Kidney (tissue), 14 donors: Measurements from ENCODE around the gene PLPPR2. TPM values are rescaled to one million over a fixed set of nuclear protein-coding genes. Genes with fewer than 3 reads are reported as not detected.

Experiments
- DNase-seq, 5 donors: peaks; one replicate each; pipeline ENCODE4 v3.0.0-alpha.2; 2013 to 2020
- FAIRE-seq: peaks from 2 replicates; lab custom pipeline; 2012; peaks lifted over from hg19 to GRCh38; lab: Jason Lieb, UNC
- H3K27ac ChIP-seq, 2 donors: one replicate each; pipeline ENCODE4 v1.7.0; 2013; ENCODE audit warnings: low read depth in 2 of 2, low read length in 2 of 2, inconsistent platforms in 1 of 2
- H3K27me3 ChIP-seq: one replicate; pipeline ENCODE4 v1.7.1; 2013; ENCODE audit warnings: low read length, inconsistent platforms; ENCODE audit not compliant: control insufficient read depth, insufficient read depth
- H3K36me3 ChIP-seq, 3 donors: one replicate each; pipeline versions ENCODE4 v1.7.0 to v1.7.1; 2013; ENCODE audit warnings: low read length in 3 of 3, control low read depth in 1 of 3, inconsistent platforms in 1 of 3; ENCODE audit not compliant: insufficient read depth in 3 of 3, control insufficient read depth in 2 of 3
- H3K4me1 ChIP-seq, 3 donors: one replicate each; pipeline versions ENCODE4 v1.7.0 to v1.7.1; 2013; ENCODE audit warnings: low read length in 3 of 3, inconsistent platforms in 1 of 3, low read depth in 1 of 3; ENCODE audit not compliant: control insufficient read depth in 2 of 3, insufficient read depth in 2 of 3
- H3K4me3 ChIP-seq, 3 donors: one replicate each; pipeline versions ENCODE4 v1.7.0 to v1.8.1; 2013; ENCODE audit warnings: low read length in 3 of 3, control low read depth in 1 of 3, inconsistent platforms in 1 of 3
- H3K9ac ChIP-seq, 3 donors: one replicate each; pipeline versions ENCODE4 v1.7.0 to v1.7.1; 2013; ENCODE audit warnings: low read length in 3 of 3, control low read depth in 1 of 3, inconsistent platforms in 1 of 3
- H3K9me3 ChIP-seq, 3 donors: one replicate each; pipeline versions ENCODE4 v1.7.0 to v1.7.1; 2013; ENCODE audit warnings: low read length in 3 of 3, control low read depth in 1 of 3, inconsistent platforms in 1 of 3; ENCODE audit not compliant: control insufficient read depth in 2 of 3, insufficient read depth in 1 of 3
- CTCF ChIP-seq: IDR thresholded peaks from 3 replicates; pipeline ENCODE4 v1.5.1; 2012; ENCODE audit warnings: mild to moderate bottlenecking, moderate library complexity, borderline replicate concordance; ENCODE audit not compliant: insufficient read depth; ENCODE audit errors: extremely low read depth
- intact Hi-C: fragments of 100-400 bp; cut with DNase I; formaldehyde crosslinking; loops from one replicate; pipeline ENCODE4 v1.11.1; 2022
- polyA plus RNA-seq: library from polyadenylated mRNA; stranded (reverse); fragments of 350-450 nt; fragmentation: Illumina TruSeq; extraction: RNeasy Lipid Tissue Mini Kit (QIAGEN cat#74804); gene quantifications from one replicate; pipeline ENCODE4 v1.2.3, GENCODE V29; 2014; ENCODE audit warnings: low read depth, low replicate concordance; ENCODE audit not compliant: insufficient read depth
- total RNA-seq: library from RNA; stranded (reverse); fragmentation: NEBNext Ultra II Directional; extraction: Animal tissue kit (Norgen Biotek cat#: 25700); gene quantifications from one replicate; pipeline ENCODE4 v1.2.1, GENCODE V29; 2021
- donor health status: control.
- donor health status: control.
- donor health status: control.
- donor health status: control.
- donor health status: control.
- donor health status: DM: yes; HTN: yes; CAD: no.
- donor health status: Normal renal cell carcinoma (clear cell type).

Gene PLPPR2
- total and polyA plus RNA-seq, 2 donors from 2014 or later, result 11.7 to 22.5 TPM

GRCh38 chr19:11414544-11414943, 59.3 kb downstream of the PLPPR2 start:
- H3K36me3 ChIP-seq, result peaks cover 0 to under 1% (median 0%) of the 10 kb centered on the region in 3 donors
- no peaks in the 10 kb centered on the region for H3K9me3 ChIP-seq
- TF ChIP-seq CTCF, result no peak
- DNase-seq (no peak), FAIRE-seq (no peak)
- no peak overlapping the region for H3K9ac ChIP-seq
- intact Hi-C loops, result no loop called here
- peaks cover 0 to 5% (median 0%) of the 10 kb centered on the region in 3 donors for H3K4me1 ChIP-seq
- no peak overlapping the region for H3K4me3 ChIP-seq
- no peaks in the 10 kb centered on the region for H3K27me3 ChIP-seq
- no peak overlapping the region for H3K27ac ChIP-seq

Other genes starting within 250 kb of the PLPPR2 start
- gene SPC24, start 199.7 kb upstream of the PLPPR2 start, total RNA-seq, result 1.7 TPM
- gene SPC24, start 199.7 kb upstream of the PLPPR2 start, polyA plus RNA-seq, result 0.65 TPM
- gene KANK2, start 157.9 kb upstream of the PLPPR2 start, total RNA-seq, result 119 TPM
- gene KANK2, start 157.9 kb upstream of the PLPPR2 start, polyA plus RNA-seq, result 37.5 TPM
- 1.9 TPM for gene ANGPTL8, start 115.8 kb upstream of the PLPPR2 start, total RNA-seq
- 1.3 TPM for gene ANGPTL8, start 115.8 kb upstream of the PLPPR2 start, polyA plus RNA-seq
- gene DOCK6, start 92.9 kb upstream of the PLPPR2 start, total RNA-seq, result 112 TPM
- 45.8 TPM for gene DOCK6, start 92.9 kb upstream of the PLPPR2 start, polyA plus RNA-seq
- gene TSPAN16, start 59.3 kb upstream of the PLPPR2 start, total RNA-seq, result not detected
- gene TSPAN16, start 59.3 kb upstream of the PLPPR2 start, polyA plus RNA-seq, result not detected
- gene RAB3D, start 15.8 kb upstream of the PLPPR2 start, total RNA-seq, result 80.4 TPM
- 8.3 TPM for gene RAB3D, start 15.8 kb upstream of the PLPPR2 start, polyA plus RNA-seq
- gene TMEM205, start 9.2 kb upstream of the PLPPR2 start, total RNA-seq, result 150 TPM
- 417 TPM for gene TMEM205, start 9.2 kb upstream of the PLPPR2 start, polyA plus RNA-seq
- 28.9 TPM for gene CCDC159, start 8.9 kb upstream of the PLPPR2 start, total RNA-seq
- 50.7 TPM for gene CCDC159, start 8.9 kb upstream of the PLPPR2 start, polyA plus RNA-seq
- gene SWSAP1, start 19.2 kb downstream of the PLPPR2 start, total RNA-seq, result 4.1 TPM
- gene SWSAP1, start 19.2 kb downstream of the PLPPR2 start, polyA plus RNA-seq, result 6.2 TPM
- 23.6 TPM for gene EPOR, start 28.9 kb downstream of the PLPPR2 start, total RNA-seq
- 20.4 TPM for gene EPOR, start 28.9 kb downstream of the PLPPR2 start, polyA plus RNA-seq
- gene RGL3, start 63.9 kb downstream of the PLPPR2 start, total RNA-seq, result 126 TPM
- 56.9 TPM for gene RGL3, start 63.9 kb downstream of the PLPPR2 start, polyA plus RNA-seq
- 1.5 TPM for gene ODAD3, start 79.7 kb downstream of the PLPPR2 start, total RNA-seq
- 7.1 TPM for gene ODAD3, start 79.7 kb downstream of the PLPPR2 start, polyA plus RNA-seq
- 278 TPM for gene PRKCSH, start 80.2 kb downstream of the PLPPR2 start, total RNA-seq
- gene PRKCSH, start 80.2 kb downstream of the PLPPR2 start, polyA plus RNA-seq, result 182 TPM
- 0.22 TPM for gene ELAVL3, start 125.6 kb downstream of the PLPPR2 start, total RNA-seq
- gene ELAVL3, start 125.6 kb downstream of the PLPPR2 start, polyA plus RNA-seq, result not detected
- 11.5 TPM for gene ZNF653, start 150.4 kb downstream of the PLPPR2 start, total RNA-seq
- 10.8 TPM for gene ZNF653, start 150.4 kb downstream of the PLPPR2 start, polyA plus RNA-seq
- gene ECSIT, start 173.7 kb downstream of the PLPPR2 start, total RNA-seq, result 33.8 TPM
- 83.4 TPM for gene ECSIT, start 173.7 kb downstream of the PLPPR2 start, polyA plus RNA-seq
- gene CNN1, start 183.4 kb downstream of the PLPPR2 start, total RNA-seq, result 47.8 TPM
- gene CNN1, start 183.4 kb downstream of the PLPPR2 start, polyA plus RNA-seq, result 42.2 TPM
- 47.5 TPM for gene ELOF1, start 203.8 kb downstream of the PLPPR2 start, total RNA-seq
- gene ELOF1, start 203.8 kb downstream of the PLPPR2 start, polyA plus RNA-seq, result 72.4 TPM
- 13.8 TPM for gene ACP5, start 222.2 kb downstream of the PLPPR2 start, total RNA-seq
- 93.3 TPM for gene ACP5, start 222.2 kb downstream of the PLPPR2 start, polyA plus RNA-seq
- 20.8 TPM for gene ZNF627, start 242.1 kb downstream of the PLPPR2 start, total RNA-seq
- 8.4 TPM for gene ZNF627, start 242.1 kb downstream of the PLPPR2 start, polyA plus RNA-seq